Glomerular endothelial cell (primary cell): ENCODE measurements around the gene TAMM41. TPM values are rescaled to one million over a fixed set of nuclear protein-coding genes. Genes with fewer than 3 reads are reported as not detected.
A peak's percentile ranks its signal among the peaks of the same experiment; 100 is the strongest.
"Not testable (repeated sequence)": the region's sequence is repeated elsewhere in the genome, so short reads cannot be mapped to it uniquely, and the experiment has no call there.

Experiments used
- DNase-seq: peaks from one replicate; pipeline ENCODE4 v3.0.0-alpha.2; 2011; ENCODE audit warnings: low read depth, low spot score; ENCODE audit errors: extremely low read depth
- total RNA-seq: library from RNA; depleted of rRNA; stranded (reverse); fragments of >200 nt; gene quantifications from 2 replicates; pipeline ENCODE4 v1.2.3, GENCODE V29; 2015

Gene TAMM41, protein sequence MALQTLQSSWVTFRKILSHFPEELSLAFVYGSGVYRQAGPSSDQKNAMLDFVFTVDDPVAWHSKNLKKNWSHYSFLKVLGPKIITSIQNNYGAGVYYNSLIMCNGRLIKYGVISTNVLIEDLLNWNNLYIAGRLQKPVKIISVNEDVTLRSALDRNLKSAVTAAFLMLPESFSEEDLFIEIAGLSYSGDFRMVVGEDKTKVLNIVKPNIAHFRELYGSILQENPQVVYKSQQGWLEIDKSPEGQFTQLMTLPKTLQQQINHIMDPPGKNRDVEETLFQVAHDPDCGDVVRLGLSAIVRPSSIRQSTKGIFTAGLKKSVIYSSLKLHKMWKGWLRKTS
- total RNA-seq, result 17.3 and 18.8 TPM in 2 replicates

DNA sequence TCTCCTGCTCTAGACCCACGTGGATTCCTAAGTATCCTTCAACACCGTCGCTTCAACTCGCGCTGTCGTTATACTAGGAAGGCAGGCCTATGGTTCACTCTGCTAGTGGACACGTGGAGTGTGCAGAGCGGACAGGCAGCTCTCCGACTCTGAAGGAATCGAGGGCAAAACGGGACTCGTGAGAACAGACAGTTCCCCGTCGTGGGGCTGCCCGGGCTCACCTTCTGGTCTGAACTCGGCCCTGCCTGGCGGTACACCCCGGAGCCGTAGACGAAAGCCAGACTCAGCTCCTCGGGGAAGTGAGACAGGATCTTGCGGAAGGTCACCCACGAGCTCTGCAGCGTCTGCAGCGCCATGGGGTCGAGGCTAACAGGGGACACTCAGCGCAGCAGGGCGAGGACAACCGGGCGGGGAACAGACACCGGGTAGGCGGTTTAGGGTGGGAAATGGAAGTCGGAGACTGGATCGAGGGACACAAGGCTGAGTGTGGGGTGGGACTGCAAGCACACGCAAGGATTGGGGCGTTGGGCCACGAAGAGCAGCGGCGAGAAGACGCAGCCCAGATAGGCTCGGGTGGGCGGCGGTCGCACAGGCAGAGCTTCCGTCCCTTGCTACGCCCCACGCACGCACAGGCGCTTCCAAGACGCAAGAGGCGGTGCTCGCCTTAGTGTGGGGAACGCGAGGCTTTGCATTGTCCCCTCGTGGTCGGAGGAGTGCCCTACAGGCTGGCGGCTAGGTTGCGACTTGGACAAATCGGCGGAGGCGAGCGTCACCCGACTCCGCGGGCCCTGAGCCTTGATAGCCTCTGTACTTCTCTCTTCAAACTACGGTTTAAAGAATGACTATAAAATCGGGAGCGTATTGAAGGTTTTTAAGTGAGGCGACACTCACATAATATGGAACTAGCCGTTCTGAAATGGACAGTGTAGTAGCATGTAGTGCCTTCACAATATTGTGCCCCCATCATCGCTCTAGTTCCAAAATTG is at the start of gene TAMM41:
TSS of gene TAMM41 (minus strand) at position 605 of the 986 bp plus-strand sequence. CDS start at position 356, 249 bp downstream.
- DNase-seq, result no peak

DNA sequence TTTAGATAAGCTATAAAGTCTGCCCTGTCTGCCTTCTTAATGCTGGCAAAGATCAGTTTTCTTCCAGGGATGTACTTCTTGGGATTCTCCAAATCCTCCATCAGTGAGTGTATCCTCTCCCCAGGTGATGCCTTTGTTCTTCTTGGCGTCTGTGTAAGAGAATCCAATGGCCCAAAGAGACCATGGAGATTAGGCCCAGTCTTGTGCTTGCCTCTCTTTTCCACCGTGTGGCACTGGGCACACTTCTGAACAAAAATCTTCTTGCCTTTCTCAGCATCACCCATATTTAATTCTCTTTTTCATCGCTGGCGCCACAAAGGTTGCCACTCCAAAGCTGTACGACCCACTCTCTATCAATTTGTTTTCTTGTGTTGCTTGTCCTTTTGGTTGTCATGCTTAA is 32.2 kb upstream of the TAMM41 start:
- DNase-seq, result no peak

GRCh38 chr3:11874707-11875106 is 28.0 kb upstream of the TAMM41 start:
- DNase-seq, result not testable (repeated sequence)

GRCh38 chr3:11863739-11864138 is 17.1 kb upstream of the TAMM41 start:
- not testable (repeated sequence) for DNase-seq

- not testable (repeated sequence) for DNase-seq
Observed at GRCh38 chr3:11862584-11862983, 15.9 kb upstream of the TAMM41 start.

GRCh38 chr3:11862145-11862544 is 15.5 kb upstream of the TAMM41 start:
- not testable (repeated sequence) for DNase-seq

GRCh38 chr3:11860213-11860612 is 13.5 kb upstream of the TAMM41 start:
- DNase-seq, result not testable (repeated sequence)

DNA sequence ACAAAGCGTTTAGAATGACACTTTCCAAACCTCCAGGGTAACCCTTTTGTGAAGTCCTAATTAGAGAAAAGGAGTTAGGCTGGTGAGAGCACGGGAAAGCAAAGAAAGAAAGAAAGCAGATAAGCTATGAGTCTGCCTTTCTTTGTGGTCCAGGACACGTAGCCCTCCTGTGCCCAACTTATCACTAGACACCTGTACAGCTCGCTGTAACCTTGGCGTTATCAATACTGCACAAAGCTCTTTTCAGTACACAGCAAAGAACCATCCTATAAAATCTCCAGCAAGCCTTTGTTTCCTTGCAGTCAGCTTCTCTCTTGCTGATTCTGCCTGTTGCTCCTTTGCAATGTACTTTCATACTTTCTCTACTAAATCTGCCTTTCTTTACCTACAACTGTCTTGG is 6.8 kb upstream of the TAMM41 start:
- no peak for DNase-seq

GRCh38 chr3:11850003-11850402 is 3.3 kb upstream of the TAMM41 start:
- no peak for DNase-seq

DNA sequence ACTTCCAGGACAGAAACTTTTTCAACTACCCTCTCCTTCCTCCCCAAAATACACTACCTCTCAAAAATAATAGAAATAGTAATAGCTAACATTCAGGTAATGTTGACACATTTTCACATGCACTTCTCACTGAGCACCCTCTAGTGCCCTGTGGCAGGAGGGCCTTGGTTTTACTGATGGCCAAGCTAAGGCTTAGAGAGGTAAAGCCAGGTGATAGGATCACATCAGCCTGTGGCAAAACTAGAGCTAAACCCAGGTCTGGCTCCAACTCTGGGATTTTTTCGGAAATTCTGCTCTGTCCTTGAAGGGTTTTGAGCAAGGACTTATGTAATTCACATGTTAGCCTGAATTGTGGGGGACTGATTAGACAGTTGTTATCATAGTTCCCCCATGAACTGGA is 922 bp upstream of the TAMM41 start:
- no peak for DNase-seq

- no peak for DNase-seq
Observed at GRCh38 chr3:11845651-11846050, 1.0 kb downstream of the TAMM41 start.

- no peak for DNase-seq
Observed at GRCh38 chr3:11844891-11845290, 1.8 kb downstream of the TAMM41 start.

DNA sequence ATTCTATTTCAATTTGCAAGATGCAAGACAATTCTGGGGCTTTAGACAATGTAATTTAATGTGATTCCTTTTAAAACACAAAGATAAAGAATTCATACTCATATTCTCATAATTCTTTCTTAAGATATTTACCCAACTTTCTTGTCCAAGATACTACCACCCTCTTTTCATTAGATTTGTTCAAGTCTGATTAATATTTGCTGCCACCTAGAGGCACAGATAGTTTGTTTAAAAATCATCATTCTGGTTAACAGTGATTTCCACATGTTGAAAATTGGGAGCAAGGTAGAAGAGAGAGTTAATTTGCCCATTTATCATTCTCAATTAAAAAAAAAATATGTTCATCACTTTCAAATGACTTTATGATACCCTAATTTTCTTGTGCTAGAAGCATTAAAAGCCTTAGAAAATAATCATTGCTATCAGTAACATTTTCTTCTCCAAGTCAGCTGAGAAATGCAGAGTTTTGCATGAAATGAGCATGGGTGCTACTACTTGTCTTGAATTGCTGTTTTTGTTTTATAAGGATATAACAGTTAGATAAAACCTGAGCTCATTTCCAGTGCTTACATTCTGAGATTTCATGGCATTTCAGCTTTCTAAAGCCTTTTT is 11.6 kb downstream of the TAMM41 start:
- DNase-seq, result no peak

DNA sequence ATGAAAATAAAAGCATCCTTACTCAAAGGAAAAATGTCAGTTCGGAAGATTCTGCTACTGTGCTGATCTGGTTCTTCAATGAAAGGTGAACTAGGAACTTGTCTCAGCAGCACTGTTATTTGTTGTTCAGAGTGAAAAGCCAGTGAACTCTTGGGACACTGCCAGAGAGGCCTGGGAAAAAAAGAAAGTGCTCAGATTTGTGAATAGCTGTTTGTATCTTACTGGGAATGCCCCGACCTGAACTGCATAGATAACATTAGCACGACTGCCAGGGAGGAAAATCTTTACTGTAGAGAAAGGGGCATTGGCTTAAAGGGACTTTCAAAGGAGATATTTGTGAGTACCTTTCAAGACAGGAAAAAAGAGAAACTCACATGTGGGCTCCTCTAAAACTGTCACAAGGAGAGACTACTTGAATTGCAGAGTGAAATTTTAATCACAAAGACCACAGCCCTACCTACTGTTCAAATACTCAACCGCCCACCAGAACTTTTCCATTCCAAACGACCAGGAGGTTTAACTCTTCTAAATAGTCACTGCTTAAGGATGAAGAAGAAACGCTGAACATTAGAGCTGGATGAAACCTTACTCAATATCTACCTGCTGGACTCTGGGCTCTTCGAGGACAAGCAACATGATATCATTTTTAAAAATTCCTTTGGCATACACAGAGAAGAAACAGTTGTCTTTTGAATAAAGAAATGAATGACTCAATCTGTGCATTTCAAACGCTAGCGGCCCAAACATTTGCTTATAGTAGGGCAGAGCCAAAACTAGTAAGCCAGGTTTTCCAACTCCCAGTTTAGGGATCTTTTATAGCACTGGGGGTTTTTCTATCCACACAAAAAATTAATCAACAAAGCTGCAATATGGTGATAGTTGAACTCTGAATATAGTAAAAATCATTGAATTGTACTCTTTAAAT is 13.4 kb downstream of the TAMM41 start:
- DNase-seq, result no peak

GRCh38 chr3:11829416-11829815 is 17.3 kb downstream of the TAMM41 start:
- no peak for DNase-seq

GRCh38 chr3:11826628-11827265 is 19.9 kb downstream of the TAMM41 start:
- no peak for DNase-seq

DNA sequence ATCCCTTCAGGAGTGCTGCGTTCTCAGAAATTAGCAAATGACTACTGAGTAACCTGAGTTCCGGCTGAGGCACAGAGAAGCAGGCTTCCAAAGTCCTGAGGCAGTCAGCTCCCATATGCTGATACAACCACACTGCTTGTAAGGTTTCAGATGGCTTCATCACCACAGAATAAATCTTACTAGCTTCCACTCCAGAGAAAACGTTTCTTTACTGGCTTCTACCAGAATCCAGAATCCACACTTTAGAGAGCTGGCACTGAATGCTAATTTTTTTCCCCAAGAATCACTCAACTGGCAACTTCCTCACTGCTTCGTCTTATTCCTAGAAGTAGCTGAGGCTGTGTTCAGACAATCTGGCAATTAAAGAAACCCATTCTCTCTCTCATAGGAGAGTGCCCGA is 21.4 kb downstream of the TAMM41 start:
- no peak for DNase-seq

DNA sequence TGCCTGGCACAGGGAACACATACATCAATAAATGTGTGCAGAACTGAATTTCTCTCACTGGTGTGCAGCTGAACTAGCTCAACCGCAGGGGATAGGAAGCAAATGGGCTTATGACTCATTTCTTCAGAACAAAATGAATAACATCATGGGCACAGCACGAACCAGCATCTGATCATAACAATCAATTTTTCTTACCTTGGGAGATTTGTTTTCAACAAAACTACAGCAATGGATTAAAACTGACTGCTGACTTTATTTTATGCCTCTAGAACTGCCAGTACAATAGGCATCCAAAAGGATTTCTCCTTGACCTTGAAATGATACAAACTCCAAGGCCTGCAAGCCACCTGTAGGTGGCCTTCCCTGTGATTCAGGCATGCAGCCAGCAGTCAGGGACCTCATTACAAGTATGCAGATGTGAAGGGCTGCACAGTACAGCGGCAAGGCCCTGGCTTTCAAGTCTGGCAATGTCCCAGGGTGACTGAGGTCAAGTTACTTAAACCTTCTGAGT is 26.1 kb downstream of the TAMM41 start:
- peak; percentile 10 for DNase-seq

GRCh38 chr3:11819146-11819689 is 27.5 kb downstream of the TAMM41 start:
- no peak for DNase-seq
